ENCODE measurements around the gene SCAF1. TPM values are rescaled to one million over a fixed set of nuclear protein-coding genes. Genes with fewer than 3 reads are reported as not detected.

SCAF1 gene
- polyA plus RNA-seq (ENCODE audit: insufficient read length in 4 of 4): 10 to 100 TPM; 31.4 to 47.6 (median 34.7) TPM

GRCh38 chr19:49641688-49642491, at the start of gene SCAF1:
TSS of gene SCAF1 (plus strand) at chr19:49642209. CDS start at chr19:49645027, 2,818 bp downstream.
- peak; percentile 96 to 98 (median 96) for DNase-seq (ENCODE audit: low read depth in 4 of 4, low spot score in 3 of 4)

GRCh38 chr19:49592486-49593232, 49.4 kb upstream of the SCAF1 start:
- no peak for DNase-seq (ENCODE audit: low read depth in 4 of 4, low spot score in 3 of 4)

- DNase-seq (ENCODE audit: low read depth in 4 of 4, low spot score in 3 of 4): peak in 2 of 4 donors; percentile 79
These were observed 48.5 kb upstream of the SCAF1 start for GRCh38 chr19:49593233-49594113.

GRCh38 chr19:49594157-49594992, 47.6 kb upstream of the SCAF1 start:
- DNase-seq (ENCODE audit: low read depth in 4 of 4, low spot score in 3 of 4): no peak

- DNase-seq (ENCODE audit: low read depth in 4 of 4, low spot score in 3 of 4): no peak
These were observed 46.8 kb upstream of the SCAF1 start for GRCh38 chr19:49594993-49595818.

GRCh38 chr19:49595819-49596404, 46.1 kb upstream of the SCAF1 start:
- DNase-seq (ENCODE audit: low read depth in 4 of 4, low spot score in 3 of 4): no peak

GRCh38 chr19:49596407-49596806, 45.6 kb upstream of the SCAF1 start:
- no peak for DNase-seq (ENCODE audit: low read depth in 4 of 4, low spot score in 3 of 4)

- DNase-seq (ENCODE audit: low read depth in 4 of 4, low spot score in 3 of 4): no peak
These were observed 44.9 kb upstream of the SCAF1 start for GRCh38 chr19:49596954-49597702.

GRCh38 chr19:49597703-49597974, 44.4 kb upstream of the SCAF1 start:
- no peak for DNase-seq (ENCODE audit: low read depth in 4 of 4, low spot score in 3 of 4)

- no peak for DNase-seq (ENCODE audit: low read depth in 4 of 4, low spot score in 3 of 4)
These were observed 42.4 kb upstream of the SCAF1 start for GRCh38 chr19:49599378-49600295.

GRCh38 chr19:49601482-49602038, 40.4 kb upstream of the SCAF1 start:
- no peak for DNase-seq (ENCODE audit: low read depth in 4 of 4, low spot score in 3 of 4)

- DNase-seq (ENCODE audit: low read depth in 4 of 4, low spot score in 3 of 4): no peak
These were observed 39.2 kb upstream of the SCAF1 start for GRCh38 chr19:49602806-49603205.

- no peak for DNase-seq (ENCODE audit: low read depth in 4 of 4, low spot score in 3 of 4)
These were observed 36.4 kb upstream of the SCAF1 start for GRCh38 chr19:49605605-49606004.

- DNase-seq (ENCODE audit: low read depth in 4 of 4, low spot score in 3 of 4): no peak
These were observed 32.4 kb upstream of the SCAF1 start for GRCh38 chr19:49609499-49610092.

GRCh38 chr19:49613374-49613773, 28.6 kb upstream of the SCAF1 start:
- DNase-seq (ENCODE audit: low read depth in 4 of 4, low spot score in 3 of 4): no peak

GRCh38 chr19:49614096-49614833, 27.7 kb upstream of the SCAF1 start:
- DNase-seq (ENCODE audit: low read depth in 4 of 4, low spot score in 3 of 4): no peak

Data from right renal pelvis (tissue), 4 donors.